Upper lobe of left lung (tissue), 4 donors: ENCODE measurements around the gene RAET1L.

ENCODE experiments used
- CTCF ChIP-seq, 6 experiments: fragments of 450-650 bp in 4 of 6; fragments of 200-600 bp in 2 of 6; sonication (generic) in 2 of 6; IDR thresholded peaks; one replicate each; pipeline ENCODE4 v1.5.1; 2016 to 2019; ENCODE audit warnings: antibody characterized with exemption in 6 of 6
- POLR2A ChIP-seq, 4 donors: fragments of 450-650 bp; IDR thresholded peaks; one replicate each; pipeline ENCODE4 v1.5.1; 2016 to 2017; ENCODE audit warnings: antibody characterized with exemption in 4 of 4, mild to moderate bottlenecking in 2 of 4

DNA sequence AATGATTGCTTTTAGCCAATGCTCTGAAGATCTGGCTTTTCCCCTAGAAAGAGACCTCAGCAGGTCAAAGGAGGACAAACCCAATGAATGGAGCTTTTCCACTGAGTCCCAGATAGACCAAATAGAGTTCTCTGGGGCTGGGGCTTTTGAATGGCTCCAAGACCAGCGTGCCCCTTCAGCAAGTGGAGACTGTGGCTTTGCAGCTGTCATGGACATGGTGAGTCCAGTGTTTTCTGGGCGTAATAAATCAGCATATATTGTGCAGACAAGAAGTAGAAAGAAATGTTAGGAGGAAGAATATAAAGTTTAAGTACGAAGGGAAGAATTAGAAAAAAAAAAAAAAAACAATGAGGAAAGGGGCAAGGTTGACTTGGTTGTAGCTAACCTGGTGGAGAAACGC lies 33.5 kb downstream of the RAET1L start:
- TF ChIP-seq CTCF (IDR thresholded peaks at IDR 0.05), result no peak
- no peak for TF ChIP-seq POLR2A (IDR thresholded peaks at IDR 0.05)
